HepG2 (cell line): Measurements from ENCODE around the gene NUP214. TPM values are rescaled to one million over a fixed set of nuclear protein-coding genes. Genes with fewer than 3 reads are reported as not detected.

Experiments
- ATAC-seq: fragments of 200-7000 bp; cut with Tn5 transposase; 3 replicates; pipeline ENCODE4 v1.9.1; 2020; ENCODE audit warnings: mild to moderate bottlenecking, moderate library complexity
- BruUV-seq: library from RNA; stranded (reverse); fragments of 400-500 nt; replicated peaks from 2 replicates; lab custom pipeline; 2021; lab: Mats Ljungman, UMichigan
- CTCF ChIA-PET: fragments of 300-600 bp; formaldehyde crosslinking; extraction: SDS; loops from one replicate; lab custom pipeline; 2021; ENCODE audit warnings: low total read pairs, inconsistent platforms, low intra/inter-chr PET ratio; lab: Yijun Ruan, JAX
- POLR2A ChIA-PET: fragments of 350-600 bp; sonication (Branson Sonifier 250); formaldehyde crosslinking; loops from one replicate; lab custom pipeline; 2020; ENCODE audit warnings: antibody characterized with exemption, inconsistent platforms; lab: Yijun Ruan, JAX
- DNase-seq: peaks from one replicate; pipeline ENCODE4 v3.0.0-alpha.2; 2015; ENCODE audit warnings: low spot score
- FAIRE-seq: peaks from 3 replicates; lab custom pipeline; 2011; peaks lifted over from hg19 to GRCh38; lab: Jason Lieb, UNC
- H2AFZ ChIP-seq: one replicate; pipeline ENCODE4 v1.6.1; 2011; ENCODE audit warnings: low read length, inconsistent platforms
- H3K27ac ChIP-seq: fragments of 300-600 bp; 3 replicates; pipeline ENCODE4 v1.8.0; 2011; ENCODE audit warnings: mixed run types, mild to moderate bottlenecking, mixed read lengths, low read length, inconsistent platforms; ENCODE audit not compliant: insufficient read depth; ENCODE audit errors: extremely low read length
- H3K27me3 ChIP-seq, 2 experiments: fragments of 200-600 bp in 1 of 2; 2 replicates in 1 of 2; 3 replicates in 1 of 2; pipeline versions ENCODE4 v1.6.0 to v1.8.0; 2011; ENCODE audit warnings: low read length in 2 of 2, mild to moderate bottlenecking in 2 of 2, moderate library complexity in 2 of 2, inconsistent platforms in 1 of 2; ENCODE audit not compliant: insufficient read depth in 2 of 2, control insufficient read depth in 1 of 2
- H3K36me3 ChIP-seq, 2 experiments: fragments of 200-600 bp in 1 of 2; replicated peaks in 1 of 2; 2 replicates in 1 of 2; 3 replicates in 1 of 2; pipeline versions ENCODE4 v1.5.1 to v1.8.0; 2011; ENCODE audit warnings: low read length in 2 of 2, inconsistent platforms in 1 of 2; ENCODE audit not compliant: insufficient read depth in 2 of 2, control insufficient read depth in 1 of 2
- H3K4me1 ChIP-seq: 2 replicates; pipeline ENCODE4 v1.5.1; 2012; ENCODE audit warnings: low read length, inconsistent platforms; ENCODE audit not compliant: insufficient read depth
- H3K4me2 ChIP-seq: 2 replicates; pipeline ENCODE4 v1.6.0; 2011; ENCODE audit warnings: low read depth, low read length, inconsistent platforms
- H3K4me3 ChIP-seq, 3 experiments: fragments of 200-600 bp in 1 of 3; sonication (generic), shearing (Covaris generic) in 1 of 3; replicated peaks in 1 of 3; 2 replicates each; pipeline ENCODE4 v1.5.1; 2011 to 2016; ENCODE audit warnings: low read length in 3 of 3, inconsistent platforms in 2 of 3, low read depth in 2 of 3, mild to moderate bottlenecking in 2 of 3, control low read depth in 1 of 3, mixed read lengths in 1 of 3; ENCODE audit not compliant: insufficient read depth in 1 of 3
- H3K79me2 ChIP-seq: one replicate; pipeline ENCODE4 v1.6.1; 2011; ENCODE audit warnings: low read length, inconsistent platforms; ENCODE audit not compliant: insufficient read depth
- H3K9ac ChIP-seq: 2 replicates; pipeline ENCODE4 v1.6.0; 2011; ENCODE audit warnings: mild to moderate bottlenecking, low read depth, low read length, inconsistent platforms; ENCODE audit not compliant: insufficient read depth
- H3K9me3 ChIP-seq: 2 replicates; pipeline ENCODE4 v1.5.1; 2012; ENCODE audit warnings: mild to moderate bottlenecking, low read length
- H4K20me1 ChIP-seq: 2 replicates; pipeline ENCODE4 v1.6.0; 2011; ENCODE audit warnings: inconsistent platforms, mild to moderate bottlenecking, low read length, moderate library complexity; ENCODE audit not compliant: insufficient read depth
- ERF ChIP-seq: IDR thresholded peaks from 2 replicates; pipeline ENCODE4 v1.6.1; 2018; ENCODE audit warnings: missing biosample characterization, missing genetic modification reagents
- MAFK ChIP-seq, 2 experiments: IDR thresholded peaks in 1 of 2; conservative IDR thresholded peaks in 1 of 2; 2 replicates each; pipeline ENCODE4 v1.6.1; 2011; ENCODE audit warnings: improper control_type of control experiment in 2 of 2, low read length in 2 of 2
- MATR3 ChIP-seq: sonication (generic); formaldehyde crosslinking; IDR thresholded peaks from 2 replicates; pipeline ENCODE4 v1.4.0; 2020; ENCODE audit warnings: missing genetic modification reagents
- PBX3 ChIP-seq: sonication (generic); formaldehyde crosslinking; IDR thresholded peaks from 2 replicates; pipeline ENCODE4 v1.8.1; 2023; ENCODE audit warnings: missing genetic modification reagents, inconsistent platforms, borderline replicate concordance
- REXO4 ChIP-seq: sonication (generic); formaldehyde crosslinking; IDR thresholded peaks from 2 replicates; pipeline ENCODE4 v1.8.0; 2022; ENCODE audit warnings: missing genetic modification reagents, mild to moderate bottlenecking, borderline replicate concordance
- SRSF9 ChIP-seq: fragments of 200-400 bp; formaldehyde crosslinking; IDR thresholded peaks from 2 replicates; pipeline ENCODE4 v1.6.1; 2018; ENCODE audit warnings: borderline replicate concordance, mild to moderate bottlenecking, low read depth, low read length; ENCODE audit not compliant: insufficient read depth, poor library complexity, severe bottlenecking
- U2AF2 ChIP-seq: fragments of 200-400 bp; formaldehyde crosslinking; IDR thresholded peaks from 2 replicates; pipeline ENCODE4 v1.6.1; 2017; ENCODE audit warnings: low read depth, mild to moderate bottlenecking, low read length
- ZBTB33 ChIP-seq: sonication (generic); formaldehyde crosslinking; IDR thresholded peaks from 2 replicates; pipeline ENCODE4 v1.4.0; 2020; ENCODE audit warnings: missing genetic modification reagents
- ZMAT3 ChIP-seq: sonication (generic); formaldehyde crosslinking; conservative IDR thresholded peaks from 2 replicates; pipeline ENCODE4 v1.7.0; 2021; ENCODE audit warnings: missing genetic modification reagents
- ZNF160 ChIP-seq: sonication (generic); formaldehyde crosslinking; IDR thresholded peaks from 2 replicates; pipeline ENCODE4 v1.8.0; 2022; ENCODE audit warnings: mild to moderate bottlenecking, inconsistent platforms, missing genetic modification reagents
- ZNF232 ChIP-seq: sonication (generic); formaldehyde crosslinking; IDR thresholded peaks from 2 replicates; pipeline ENCODE4 v1.4.0; 2020; ENCODE audit warnings: missing genetic modification reagents, borderline replicate concordance
- ZNF839 ChIP-seq: sonication (generic); formaldehyde crosslinking; IDR thresholded peaks from 2 replicates; pipeline ENCODE4 v1.4.0; 2020; ENCODE audit warnings: missing genetic modification reagents, mild to moderate bottlenecking, borderline replicate concordance
- WGBS: methylation state at CpG from one replicate; pipeline ENCODE4 v1.1.6; 2017; ENCODE audit warnings: low lambda C conversion rate; 5-methylcytosine and 5-hydroxymethylcytosine counted together
- in situ Hi-C: cut with HindIII; loops from 2 replicates; pipeline ENCODE4 v1.10.0; 2017; ENCODE audit warnings: low pct_unique_long_range_greater_than_20kb; ENCODE audit not compliant: extremely low pct_ligation_motif_present
- intact Hi-C: fragments of 100-400 bp; cut with micrococcal nuclease; formaldehyde crosslinking; loops from one replicate; pipeline ENCODE4 v1.10.0; 2022; ENCODE audit not compliant: unreplicated experiment
- polyA plus RNA-seq, 8 experiments: library from polyadenylated mRNA; depleted of rRNA in 3 of 8; stranded (reverse) in 7 of 8; unstranded in 1 of 8; fragments of >200 nt; fragmentation: Illumina TruSeq in 4 of 8; extraction: Trizol in 4 of 8; gene quantifications; 2 replicates each; pipeline versions ENCODE4 v1.2.1 to v1.2.3, GENCODE V29; 2011 to 2016; ENCODE audit warnings: low read depth in 4 of 8, missing spikeins in 1 of 8, mixed read lengths in 1 of 8; ENCODE audit not compliant: insufficient read depth in 1 of 8
- total RNA-seq, 5 experiments: library from RNA; depleted of rRNA; stranded (reverse); fragments of >200 nt; fragmentation: Illumina TruSeq; extraction: Trizol; gene quantifications; 2 replicates each; pipeline ENCODE4 v1.2.3, GENCODE V29; 2016; ENCODE audit warnings: low read depth in 1 of 5
- TF ChIP-seq, protein P1 (sequence below): sonication (generic); formaldehyde crosslinking; IDR thresholded peaks from 2 replicates; pipeline ENCODE4 v1.5.1; 2020; ENCODE audit warnings: mild to moderate bottlenecking, missing genetic modification reagents
- TF ChIP-seq, protein P2 (sequence below): sonication (generic); formaldehyde crosslinking; IDR thresholded peaks from 2 replicates; pipeline ENCODE4 v1.4.0; 2020; ENCODE audit warnings: missing genetic modification reagents
- TF ChIP-seq, protein P3 (sequence below): sonication (generic); formaldehyde crosslinking; IDR thresholded peaks from 2 replicates; pipeline ENCODE4 v1.4.0; 2020; ENCODE audit warnings: missing genetic modification reagents

Gene NUP214
- total and polyA plus RNA-seq, 2 of the 13 experiments (the other 11 are each of a cell fraction or from before 2014, with no cell fraction given) = 8.4 to 16.0 TPM

DNA sequence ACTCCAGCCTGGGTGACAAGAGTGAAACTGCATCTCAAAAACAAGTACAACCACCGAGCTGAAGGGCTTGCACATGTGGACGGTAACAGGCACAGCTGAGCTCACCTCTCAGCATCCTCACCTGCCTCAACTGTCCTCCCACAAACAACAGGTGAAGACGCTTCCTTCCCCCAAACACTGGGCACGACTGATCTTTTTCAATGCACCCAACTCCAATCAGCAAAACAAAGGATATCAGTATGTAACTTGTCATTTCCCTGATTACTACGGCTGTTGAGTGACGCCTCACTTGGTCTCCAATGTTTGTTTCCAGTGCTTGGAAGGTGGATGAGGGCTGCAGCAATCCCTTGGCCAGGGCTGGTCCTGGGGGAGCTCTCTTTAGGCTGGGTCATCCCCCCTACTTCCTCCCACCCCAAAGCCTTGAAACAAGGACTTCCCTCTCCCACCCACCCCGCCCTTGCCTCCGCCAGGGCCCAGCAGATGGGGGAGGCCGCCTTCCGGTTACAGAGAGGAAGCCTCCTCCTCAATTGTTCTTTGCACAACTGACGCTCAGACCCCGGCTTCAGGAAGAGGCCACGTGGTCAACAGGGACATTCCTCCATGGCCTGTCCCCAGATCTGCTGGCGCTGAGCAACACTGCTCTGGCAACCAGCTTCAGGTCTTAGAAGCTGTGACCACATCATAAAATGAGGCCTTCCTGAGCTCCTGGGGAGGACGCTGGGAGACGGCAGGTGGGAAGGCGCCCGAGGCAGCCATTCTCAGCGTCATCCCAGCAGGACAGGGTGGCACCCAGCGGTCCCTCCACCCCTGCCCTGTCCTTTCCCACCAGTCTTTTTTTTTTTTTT lies 145.0 kb downstream of the NUP214 start:
- Histone ChIP-seq H3K79me2 (no peaks in the 10 kb centered on the region), H3K27ac (no peak overlapping the region), H3K27me3 (peaks cover 12 to 32% of the 10 kb centered on the region in 2 experiments), H3K36me3 (no peaks in the 10 kb centered on the region), H2AFZ (no peak overlapping the region), H4K20me1 (no peaks in the 10 kb centered on the region), H3K9me3 (no peaks in the 10 kb centered on the region), H3K9ac (no peak overlapping the region), H3K4me2 (peak overlapping the region; percentile 36; the same call in 1 of the 2 replicates), H3K4me3 (no peak overlapping the region), H3K4me1 (peaks cover 75% of the 10 kb centered on the region)
- DNase-seq = no peak
- in situ Hi-C loops = no loop called here
- FAIRE-seq = no peak
- ATAC-seq = no peak
- 60% methylated on average over 15 of the region's 20 CpGs for WGBS
- POLR2A ChIA-PET = no interaction called here
- intact Hi-C loops = loop anchor here (10.0 kb wide), 1 partner anchor 54 kb away; no protein-coding TSS in a partner anchor
- CTCF ChIA-PET = no interaction called here
- BruUV-seq = no TSS peak
- no peak for TF ChIP-seq ZMAT3 (CRISPR knock-in tag)
- TF ChIP-seq, protein P1, sequence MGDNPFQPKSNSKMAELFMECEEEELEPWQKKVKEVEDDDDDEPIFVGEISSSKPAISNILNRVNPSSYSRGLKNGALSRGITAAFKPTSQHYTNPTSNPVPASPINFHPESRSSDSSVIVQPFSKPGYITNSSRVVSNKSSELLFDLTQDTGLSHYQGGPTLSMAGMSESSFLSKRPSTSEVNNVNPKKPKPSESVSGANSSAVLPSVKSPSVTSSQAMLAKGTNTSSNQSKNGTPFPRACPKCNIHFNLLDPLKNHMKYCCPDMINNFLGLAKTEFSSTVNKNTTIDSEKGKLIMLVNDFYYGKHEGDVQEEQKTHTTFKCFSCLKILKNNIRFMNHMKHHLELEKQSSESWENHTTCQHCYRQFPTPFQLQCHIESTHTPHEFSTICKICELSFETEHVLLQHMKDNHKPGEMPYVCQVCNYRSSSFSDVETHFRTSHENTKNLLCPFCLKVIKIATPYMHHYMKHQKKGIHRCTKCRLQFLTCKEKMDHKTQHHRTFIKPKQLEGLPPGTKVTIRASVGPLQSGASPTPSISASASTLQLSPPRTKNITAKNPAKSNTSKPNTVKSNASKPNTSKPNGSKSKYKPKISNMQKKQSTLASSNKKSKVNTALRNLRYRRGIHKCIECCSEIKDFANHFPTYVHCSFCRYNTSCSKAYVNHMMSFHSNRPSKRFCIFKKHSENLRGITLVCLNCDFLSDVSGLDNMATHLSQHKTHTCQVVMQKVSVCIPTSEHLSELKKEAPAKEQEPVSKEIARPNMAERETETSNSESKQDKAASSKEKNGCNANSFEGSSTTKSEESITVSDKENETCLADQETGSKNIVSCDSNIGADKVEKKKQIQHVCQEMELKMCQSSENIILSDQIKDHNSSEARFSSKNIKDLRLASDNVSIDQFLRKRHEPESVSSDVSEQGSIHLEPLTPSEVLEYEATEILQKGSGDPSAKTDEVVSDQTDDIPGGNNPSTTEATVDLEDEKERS = no peak
- no peak for TF ChIP-seq PBX3 (CRISPR knock-in tag)
- TF ChIP-seq SRSF9 = no peak
- no peak for TF ChIP-seq U2AF2
- TF ChIP-seq, protein P2, sequence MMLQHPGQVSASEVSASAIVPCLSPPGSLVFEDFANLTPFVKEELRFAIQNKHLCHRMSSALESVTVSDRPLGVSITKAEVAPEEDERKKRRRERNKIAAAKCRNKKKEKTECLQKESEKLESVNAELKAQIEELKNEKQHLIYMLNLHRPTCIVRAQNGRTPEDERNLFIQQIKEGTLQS (CRISPR knock-in tag) = no peak
- TF ChIP-seq MAFK (conservative IDR thresholded peaks at IDR 0.05 in 1 of 2, IDR thresholded peaks at IDR 0.05 in 1 of 2; ENCODE audit: low read length in 2 of 2) = no peak
- TF ChIP-seq, protein P3, sequence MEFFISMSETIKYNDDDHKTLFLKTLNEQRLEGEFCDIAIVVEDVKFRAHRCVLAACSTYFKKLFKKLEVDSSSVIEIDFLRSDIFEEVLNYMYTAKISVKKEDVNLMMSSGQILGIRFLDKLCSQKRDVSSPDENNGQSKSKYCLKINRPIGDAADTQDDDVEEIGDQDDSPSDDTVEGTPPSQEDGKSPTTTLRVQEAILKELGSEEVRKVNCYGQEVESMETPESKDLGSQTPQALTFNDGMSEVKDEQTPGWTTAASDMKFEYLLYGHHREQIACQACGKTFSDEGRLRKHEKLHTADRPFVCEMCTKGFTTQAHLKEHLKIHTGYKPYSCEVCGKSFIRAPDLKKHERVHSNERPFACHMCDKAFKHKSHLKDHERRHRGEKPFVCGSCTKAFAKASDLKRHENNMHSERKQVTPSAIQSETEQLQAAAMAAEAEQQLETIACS (CRISPR knock-in tag) = no peak
- no peak for TF ChIP-seq MATR3 (CRISPR knock-in tag)
- 0 out of 2 replicates have a peak, but pooled peaks have one; percentile 33 for TF ChIP-seq ERF
- no peak for TF ChIP-seq REXO4 (CRISPR knock-in tag)
- no peak for TF ChIP-seq ZNF232 (CRISPR knock-in tag)
- TF ChIP-seq ZBTB33 (CRISPR knock-in tag) = no peak
- no peak for TF ChIP-seq ZNF160 (CRISPR knock-in tag)
- TF ChIP-seq ZNF839 = no peak
